NCI-H1436 treated with DMSO at 0.1 percent for 48 hours (cell line): ENCODE measurements around the gene ANKRD1.

ENCODE experiments used
- DNase-seq: peaks from one replicate; lab custom pipeline; 2025; lab: John Stamatoyannopoulos, UW

ANKRD1 gene

GRCh38 chr10:90935581-90936275, 14.8 kb upstream of the ANKRD1 start:
- DNase-seq: no peak

DNA sequence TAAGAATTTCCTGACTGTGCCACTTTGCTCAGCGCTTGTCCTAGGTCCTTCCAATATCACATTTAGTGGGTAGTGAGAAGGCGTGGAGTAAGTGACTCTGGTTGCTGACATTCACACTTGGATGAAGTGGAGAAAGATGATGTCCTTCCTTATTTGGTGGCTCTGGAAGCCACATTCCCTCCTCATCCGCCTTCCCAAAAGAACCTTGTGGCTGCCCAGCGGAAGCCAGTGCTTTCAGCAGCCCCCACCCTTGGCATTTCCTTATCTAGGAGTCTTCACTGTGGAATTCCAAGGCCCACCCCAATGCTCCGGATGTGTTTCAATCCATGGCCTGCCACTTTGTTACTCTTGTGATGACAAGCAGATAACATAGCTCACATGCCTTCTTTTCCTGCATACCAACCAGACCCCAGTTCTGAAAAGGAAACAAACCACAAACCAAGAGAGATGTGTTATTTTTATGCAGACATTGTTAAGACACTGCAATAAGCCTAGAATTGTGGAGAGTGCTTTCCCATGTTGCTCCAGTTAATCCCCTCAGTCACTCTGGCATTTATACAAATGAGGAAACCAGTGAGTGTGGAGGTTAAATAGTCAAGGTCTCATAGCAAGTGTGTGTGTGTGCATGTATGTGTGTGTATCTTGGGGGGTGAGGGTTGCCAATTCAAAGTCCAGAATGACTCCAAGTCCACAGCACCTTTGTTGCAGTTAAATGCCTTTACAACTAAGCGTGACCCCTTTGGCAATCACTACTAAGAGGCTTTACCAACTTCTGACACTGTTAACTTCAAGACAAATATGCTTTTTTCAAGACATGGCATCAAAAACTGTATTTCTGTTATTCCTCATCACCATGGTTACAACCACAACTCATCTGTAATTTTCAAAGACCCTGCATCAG, 10.3 kb upstream of the ANKRD1 start:
- DNase-seq: no peak

DNA sequence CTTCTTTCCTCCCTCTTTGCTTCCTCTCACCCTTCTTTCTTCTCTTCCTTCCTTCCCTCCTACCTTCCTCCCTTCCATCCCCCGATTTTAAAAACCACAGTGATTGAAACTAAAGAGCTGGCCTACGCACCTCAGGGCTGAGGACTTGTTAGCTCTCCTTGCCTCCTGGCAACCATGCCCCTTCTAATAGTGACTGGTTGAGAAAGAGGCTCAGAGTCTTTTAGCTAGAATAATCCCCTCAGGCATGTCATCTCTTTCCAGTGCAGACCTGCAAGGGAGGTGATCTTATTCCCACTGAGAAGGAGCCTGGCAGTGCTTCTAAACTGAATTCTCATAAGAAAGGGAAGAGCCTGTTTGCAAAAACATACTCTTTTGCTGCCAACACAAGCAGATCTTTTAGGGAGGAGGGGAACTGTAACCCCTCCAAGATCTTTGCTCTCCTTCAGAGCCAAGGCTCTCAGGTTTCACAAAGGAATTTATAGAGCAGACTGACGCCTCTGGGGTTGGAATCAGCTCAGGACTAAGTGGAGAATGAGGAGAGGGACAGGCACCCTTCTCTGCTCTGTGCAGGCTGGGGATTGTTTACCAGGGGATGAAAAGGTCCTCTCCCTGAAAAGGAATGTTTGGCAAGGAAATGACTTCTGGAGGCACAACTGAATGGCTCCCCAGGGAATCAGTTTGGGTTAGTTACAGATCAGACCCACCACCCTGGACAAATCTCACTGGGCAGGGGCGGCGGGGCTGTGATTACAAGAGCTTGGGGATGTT, 9.4 kb upstream of the ANKRD1 start:
- no peak for DNase-seq

DNA sequence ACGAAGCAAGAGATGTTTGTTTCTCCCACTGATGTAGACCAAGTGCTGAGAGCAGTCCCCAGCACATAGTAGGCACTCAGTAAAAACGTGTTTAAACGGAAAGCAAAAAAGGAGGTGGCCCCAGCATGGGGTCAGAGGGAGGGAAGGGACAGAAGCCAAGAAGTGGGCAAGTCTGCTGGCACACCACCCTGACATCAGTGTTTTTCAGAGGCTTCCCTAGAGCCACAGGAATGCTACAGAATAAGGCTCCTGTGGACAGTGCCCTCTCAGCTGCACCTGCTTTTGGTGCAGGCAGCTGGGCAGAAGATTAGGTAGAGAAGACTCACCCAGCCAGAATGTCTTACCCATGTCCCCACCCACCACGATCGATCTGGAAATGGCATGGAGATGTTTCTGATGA, 8.3 kb upstream of the ANKRD1 start:
- DNase-seq: no peak

- DNase-seq: no peak
Measured at GRCh38 chr10:90927293-90927692, 6.4 kb upstream of the ANKRD1 start.

- DNase-seq: no peak
Measured at GRCh38 chr10:90925079-90926029, 4.5 kb upstream of the ANKRD1 start.

- no peak for DNase-seq
Measured at GRCh38 chr10:90924552-90924951, 3.7 kb upstream of the ANKRD1 start.

- no peak for DNase-seq
Measured at GRCh38 chr10:90923111-90923731, 2.3 kb upstream of the ANKRD1 start.

- DNase-seq: no peak
Measured at GRCh38 chr10:90921906-90922305, 1.0 kb upstream of the ANKRD1 start.

GRCh38 chr10:90919683-90920574, 958 bp downstream of the ANKRD1 start:
- no peak for DNase-seq

DNA sequence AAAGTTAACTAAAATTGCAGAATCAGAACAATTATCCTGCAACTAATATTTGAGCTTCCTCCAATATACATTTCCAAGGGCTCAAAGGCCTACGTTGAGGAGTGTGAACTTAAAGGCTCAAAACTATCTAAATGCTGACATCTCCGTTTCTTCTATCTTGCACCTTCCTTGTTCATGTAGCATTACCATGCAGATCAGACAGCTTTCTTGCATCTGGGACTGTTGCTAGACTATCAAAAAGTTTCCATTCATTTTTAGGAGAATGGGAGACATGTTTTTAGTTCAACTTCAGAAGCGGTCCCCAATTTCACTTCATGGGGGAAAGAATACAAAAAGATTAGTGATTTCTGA, 2.9 kb downstream of the ANKRD1 start:
- DNase-seq: no peak

DNA sequence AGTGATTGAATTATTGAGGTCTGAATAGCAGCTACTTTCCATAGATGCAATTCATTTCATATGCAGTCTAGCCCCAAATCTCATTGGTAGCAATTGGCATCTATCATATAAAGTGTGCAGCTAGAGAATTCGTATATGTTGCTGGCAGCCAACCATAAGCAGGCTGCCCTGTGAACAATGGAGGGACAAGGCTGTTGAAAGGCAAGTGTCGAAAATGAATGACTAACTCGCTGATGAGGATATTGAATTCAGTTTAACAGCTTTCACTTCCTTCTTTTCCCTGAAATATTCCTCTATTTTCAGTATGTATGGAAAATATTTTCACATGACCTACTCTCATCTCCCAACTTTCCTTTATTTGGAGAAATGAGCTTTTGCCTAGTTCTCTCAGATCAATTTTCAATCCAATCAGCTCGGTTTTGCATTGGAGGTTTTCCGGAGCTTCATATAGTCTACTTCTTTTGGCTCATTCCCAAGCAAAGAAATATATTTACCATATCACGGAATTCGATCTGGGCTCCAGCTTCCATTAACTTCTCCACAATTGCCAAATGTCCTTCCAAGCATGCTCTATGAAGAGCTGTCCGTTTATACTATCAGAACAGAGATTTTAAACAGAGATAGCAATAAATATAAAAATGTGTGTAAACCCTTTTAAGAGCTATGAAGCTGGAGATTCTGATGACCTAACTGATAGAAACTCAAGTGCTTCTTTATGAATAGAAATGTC, 3.5 kb downstream of the ANKRD1 start:
- no peak for DNase-seq

DNA sequence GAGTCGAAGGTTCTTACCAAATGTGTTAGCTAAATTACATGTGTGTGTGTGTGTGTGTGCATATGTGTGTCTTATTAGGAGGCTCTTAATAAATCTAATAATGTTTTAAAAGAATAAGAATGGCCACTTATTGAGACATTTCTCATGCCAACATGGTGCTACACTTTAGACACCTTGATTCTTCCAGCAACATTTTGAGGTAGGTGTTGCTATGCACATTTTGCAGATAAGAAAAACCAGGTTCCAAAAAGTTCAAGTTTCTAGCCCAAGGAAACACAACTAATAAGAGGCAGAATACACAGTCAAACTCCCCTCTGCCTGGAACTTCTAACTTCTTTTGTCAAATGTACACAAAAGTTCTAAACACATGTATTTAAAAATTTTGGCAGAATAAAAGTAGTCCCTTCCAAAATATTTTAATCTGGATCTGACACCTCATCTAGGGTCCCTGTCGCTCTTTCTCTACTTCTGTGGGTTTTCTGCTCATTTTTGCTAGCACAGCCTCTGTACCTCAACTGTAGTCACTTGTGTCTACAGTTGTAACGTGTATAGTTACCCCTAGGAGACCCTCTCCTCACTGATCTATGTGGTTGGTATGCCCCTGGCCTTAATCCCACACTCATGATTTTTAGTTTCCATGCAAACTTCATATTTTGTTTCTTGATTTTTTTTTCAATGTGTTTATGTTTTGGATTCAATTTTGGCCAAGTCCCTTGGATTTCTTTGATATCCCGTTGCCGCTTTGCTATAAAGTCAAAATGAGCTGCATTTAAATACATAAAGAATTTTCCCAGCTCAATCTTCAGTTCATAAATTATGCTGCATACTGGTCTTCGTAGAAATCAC, 4.3 kb downstream of the ANKRD1 start:
- DNase-seq: no peak

GRCh38 chr10:90915766-90916075, 5.2 kb downstream of the ANKRD1 start:
- no peak for DNase-seq

GRCh38 chr10:90914992-90915765, 5.7 kb downstream of the ANKRD1 start:
- no peak for DNase-seq

GRCh38 chr10:90913774-90914420, 7.0 kb downstream of the ANKRD1 start:
- DNase-seq: no peak

DNA sequence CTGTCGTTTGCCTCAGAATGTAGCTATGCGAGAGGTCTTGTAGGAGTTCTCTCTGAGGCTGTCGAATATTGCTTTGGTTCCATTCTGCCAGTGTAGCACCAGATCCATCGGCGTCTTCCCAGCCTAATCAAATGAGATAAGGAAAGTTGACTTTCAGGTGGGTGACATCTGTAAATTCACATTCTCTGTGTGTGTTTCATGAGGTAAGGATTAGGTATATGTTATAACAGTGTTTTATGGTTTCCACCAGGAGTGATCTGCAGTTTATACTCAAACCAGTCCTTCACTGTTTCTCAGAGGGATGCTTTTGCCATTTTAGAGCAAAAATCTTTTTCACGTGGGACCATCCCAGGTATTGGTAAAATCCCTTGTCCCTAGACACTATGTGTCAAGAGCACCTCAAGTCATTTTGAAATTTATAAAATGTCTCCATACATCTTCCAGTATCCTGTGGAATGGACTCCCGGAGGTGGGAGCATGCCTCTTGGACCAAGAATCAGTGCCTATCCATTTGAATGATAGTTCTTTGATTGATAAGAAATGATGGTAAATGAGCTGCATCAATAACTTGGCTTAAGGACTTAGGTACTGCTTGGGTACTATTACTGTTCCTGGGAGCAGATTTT, 7.9 kb downstream of the ANKRD1 start:
- DNase-seq: no peak
